Activated naive CD4-positive, alpha-beta T cell treated with anti-CD3 and anti-CD28 coated beads, Interleukin-2, amount 10 ng/mL, durations not matched to agents 7 days and 5 days (primary cell): ENCODE measurements around the gene USH2A.

Experiments
- CTCF ChIA-PET: fragments of 350-600 bp; sonication (Branson Sonifier 250); formaldehyde crosslinking; loops from one replicate; lab custom pipeline; 2021; ENCODE audit warnings: antibody characterized with exemption; lab: Charles Lee
- DNase-seq: peaks from one replicate; pipeline ENCODE4 v3.0.0-alpha.2; 2020
- H3K27ac Mint-ChIP-seq: one replicate; pipeline ENCODE4 v1.8.0; 2021; ENCODE audit warnings: mild to moderate bottlenecking, moderate library complexity, mixed read lengths
- H3K27me3 Mint-ChIP-seq: one replicate; pipeline ENCODE4 v1.8.0; 2021; ENCODE audit warnings: mild to moderate bottlenecking, mixed read lengths
- H3K36me3 Mint-ChIP-seq: one replicate; pipeline ENCODE4 v1.8.0; 2021; ENCODE audit warnings: mixed read lengths
- H3K4me1 Mint-ChIP-seq: one replicate; pipeline ENCODE4 v1.8.0; 2021; ENCODE audit warnings: mixed read lengths
- H3K4me3 Mint-ChIP-seq: one replicate; pipeline ENCODE4 v1.8.0; 2021; ENCODE audit warnings: mild to moderate bottlenecking, moderate library complexity, mixed read lengths
- H3K9me3 Mint-ChIP-seq: one replicate; pipeline ENCODE4 v1.8.0; 2021; ENCODE audit warnings: mixed read lengths

Gene USH2A

GRCh38 chr1:215744419-215744818 lies 678.8 kb downstream of the USH2A start:
- CTCF ChIA-PET, result no interaction called here
- Mint-ChIP-seq H3K4me1 (no peaks in the 10 kb centered on the region), H3K4me3 (no peak overlapping the region), H3K36me3 (no peaks in the 10 kb centered on the region), H3K9me3 (no peaks in the 10 kb centered on the region), H3K27ac (no peak overlapping the region), H3K27me3 (no peaks in the 10 kb centered on the region)
- no peak for DNase-seq

GRCh38 chr1:215739025-215739424 lies 684.2 kb downstream of the USH2A start:
- CTCF ChIA-PET, result no interaction called here
- Mint-ChIP-seq H3K27ac (no peak overlapping the region), H3K4me1 (no peaks in the 10 kb centered on the region), H3K9me3 (no peaks in the 10 kb centered on the region), H3K4me3 (no peak overlapping the region), H3K27me3 (no peaks in the 10 kb centered on the region), H3K36me3 (no peaks in the 10 kb centered on the region)
- DNase-seq, result no peak

GRCh38 chr1:215731699-215732098 lies 691.5 kb downstream of the USH2A start:
- no peaks in the 10 kb centered on the region for H3K4me1 Mint-ChIP-seq
- CTCF ChIA-PET, result no interaction called here
- no peaks in the 10 kb centered on the region for H3K27me3 Mint-ChIP-seq
- H3K4me3 Mint-ChIP-seq, result no peak overlapping the region
- H3K36me3 Mint-ChIP-seq, result no peaks in the 10 kb centered on the region
- DNase-seq, result no peak
- H3K9me3 Mint-ChIP-seq, result no peaks in the 10 kb centered on the region
- no peak overlapping the region for H3K27ac Mint-ChIP-seq

- no peak for DNase-seq
- Mint-ChIP-seq H3K4me1 (no peaks in the 10 kb centered on the region), H3K4me3 (no peak overlapping the region), H3K9me3 (no peaks in the 10 kb centered on the region), H3K27ac (no peak overlapping the region), H3K36me3 (no peaks in the 10 kb centered on the region), H3K27me3 (no peaks in the 10 kb centered on the region)
- CTCF ChIA-PET, result no interaction called here
Observed at GRCh38 chr1:215730600-215730999, 692.6 kb downstream of the USH2A start.

- H3K9me3 Mint-ChIP-seq, result no peaks in the 10 kb centered on the region
- no peak overlapping the region for H3K27ac Mint-ChIP-seq
- H3K36me3 Mint-ChIP-seq, result no peaks in the 10 kb centered on the region
- DNase-seq, result no peak
- CTCF ChIA-PET, result no interaction called here
- H3K27me3 Mint-ChIP-seq, result no peaks in the 10 kb centered on the region
- no peaks in the 10 kb centered on the region for H3K4me1 Mint-ChIP-seq
- H3K4me3 Mint-ChIP-seq, result no peak overlapping the region
Observed at GRCh38 chr1:215728169-215728568, 695.1 kb downstream of the USH2A start.

- H3K4me3 Mint-ChIP-seq, result no peak overlapping the region
- no peak for DNase-seq
- CTCF ChIA-PET, result no interaction called here
- H3K36me3 Mint-ChIP-seq, result no peaks in the 10 kb centered on the region
- H3K27ac Mint-ChIP-seq, result no peak overlapping the region
- H3K9me3 Mint-ChIP-seq, result no peaks in the 10 kb centered on the region
- no peaks in the 10 kb centered on the region for H3K27me3 Mint-ChIP-seq
- no peaks in the 10 kb centered on the region for H3K4me1 Mint-ChIP-seq
Observed at GRCh38 chr1:215720126-215720525, 703.1 kb downstream of the USH2A start.

GRCh38 chr1:215719552-215719951 lies 703.7 kb downstream of the USH2A start:
- no peaks in the 10 kb centered on the region for H3K36me3 Mint-ChIP-seq
- no peaks in the 10 kb centered on the region for H3K4me1 Mint-ChIP-seq
- DNase-seq, result no peak
- H3K9me3 Mint-ChIP-seq, result no peaks in the 10 kb centered on the region
- no peak overlapping the region for H3K27ac Mint-ChIP-seq
- no peaks in the 10 kb centered on the region for H3K27me3 Mint-ChIP-seq
- H3K4me3 Mint-ChIP-seq, result no peak overlapping the region
- CTCF ChIA-PET, result no interaction called here

- CTCF ChIA-PET, result no interaction called here
Observed at GRCh38 chr1:215718575-215719287, 704.5 kb downstream of the USH2A start.

GRCh38 chr1:215717677-215718426 lies 705.4 kb downstream of the USH2A start:
- Mint-ChIP-seq H3K4me3 (no peak overlapping the region), H3K9me3 (no peaks in the 10 kb centered on the region), H3K27ac (no peak overlapping the region), H3K4me1 (no peaks in the 10 kb centered on the region), H3K27me3 (no peaks in the 10 kb centered on the region), H3K36me3 (no peaks in the 10 kb centered on the region)
- CTCF ChIA-PET, result no interaction called here
- no peak for DNase-seq

More at GRCh38 chr1:215718575-215719287, 704.5 kb downstream of the USH2A start:
- H3K27ac Mint-ChIP-seq, result no peak overlapping the region
- H3K4me1 Mint-ChIP-seq, result no peaks in the 10 kb centered on the region
- no peak overlapping the region for H3K4me3 Mint-ChIP-seq
- H3K9me3 Mint-ChIP-seq, result no peaks in the 10 kb centered on the region
- H3K36me3 Mint-ChIP-seq, result no peaks in the 10 kb centered on the region
- H3K27me3 Mint-ChIP-seq, result no peaks in the 10 kb centered on the region
- DNase-seq, result no peak

GRCh38 chr1:215710899-215711225 lies 712.4 kb downstream of the USH2A start:
- no peak overlapping the region for H3K4me3 Mint-ChIP-seq
- no peaks in the 10 kb centered on the region for H3K4me1 Mint-ChIP-seq
- no peak for DNase-seq
- H3K9me3 Mint-ChIP-seq, result no peaks in the 10 kb centered on the region
- CTCF ChIA-PET, result interaction anchor here (1.0 kb wide), 1 partner anchor 11 kb away, joined by 3 read pairs; no protein-coding TSS in a partner anchor
- H3K27me3 Mint-ChIP-seq, result no peaks in the 10 kb centered on the region
- H3K36me3 Mint-ChIP-seq, result no peaks in the 10 kb centered on the region
- no peak overlapping the region for H3K27ac Mint-ChIP-seq

GRCh38 chr1:215710036-215710898 lies 713.0 kb downstream of the USH2A start:
- CTCF ChIA-PET, result interaction anchor here (1.0 to 1.3 kb wide), 2 partner anchors 12 to 62 kb away, joined by 3 read pairs; no protein-coding TSS in a partner anchor
- Mint-ChIP-seq H3K9me3 (no peaks in the 10 kb centered on the region), H3K27ac (no peak overlapping the region), H3K4me3 (no peak overlapping the region), H3K4me1 (no peaks in the 10 kb centered on the region), H3K36me3 (no peaks in the 10 kb centered on the region), H3K27me3 (no peaks in the 10 kb centered on the region)
- DNase-seq, result no peak

- Mint-ChIP-seq H3K9me3 (peaks cover 8% of the 10 kb centered on the region), H3K4me1 (no peaks in the 10 kb centered on the region), H3K36me3 (no peaks in the 10 kb centered on the region), H3K27me3 (no peaks in the 10 kb centered on the region), H3K27ac (no peak overlapping the region), H3K4me3 (no peak overlapping the region)
- no peak for DNase-seq
- CTCF ChIA-PET, result no interaction called here
Observed at GRCh38 chr1:215704089-215704860, 719.0 kb downstream of the USH2A start.

- no peak for DNase-seq
- no peaks in the 10 kb centered on the region for H3K9me3 Mint-ChIP-seq
- H3K27me3 Mint-ChIP-seq, result no peaks in the 10 kb centered on the region
- H3K36me3 Mint-ChIP-seq, result no peaks in the 10 kb centered on the region
- no peaks in the 10 kb centered on the region for H3K4me1 Mint-ChIP-seq
- CTCF ChIA-PET, result no interaction called here
- H3K4me3 Mint-ChIP-seq, result no peak overlapping the region
- no peak overlapping the region for H3K27ac Mint-ChIP-seq
Observed at GRCh38 chr1:215682232-215682631, 741.0 kb downstream of the USH2A start.

- Mint-ChIP-seq H3K4me3 (no peak overlapping the region), H3K9me3 (no peaks in the 10 kb centered on the region)
Observed at GRCh38 chr1:215681041-215681440, 742.2 kb downstream of the USH2A start.

More at GRCh38 chr1:215681041-215681440, 742.2 kb downstream of the USH2A start:
- Mint-ChIP-seq H3K27ac (no peak overlapping the region), H3K36me3 (no peaks in the 10 kb centered on the region), H3K27me3 (no peaks in the 10 kb centered on the region), H3K4me1 (no peaks in the 10 kb centered on the region)
- CTCF ChIA-PET, result no interaction called here
- DNase-seq, result no peak
